Stomach (tissue), 4 donors: ENCODE data around the gene HNRNPC.

ENCODE experiments used
- CTCF ChIP-seq, 7 experiments: fragments of 450-650 bp in 4 of 7; fragments of 200-600 bp in 3 of 7; sonication (generic) in 3 of 7; IDR thresholded peaks; one replicate each; pipeline ENCODE4 v1.5.1; 2016 to 2019; ENCODE audit warnings: antibody characterized with exemption in 7 of 7, control low read depth in 2 of 7, mild to moderate bottlenecking in 1 of 7
- EP300 ChIP-seq: sonication (generic); formaldehyde crosslinking; IDR thresholded peaks from one replicate; pipeline ENCODE4 v1.6.1; 2017; ENCODE audit warnings: antibody characterized with exemption
- POLR2A ChIP-seq, 4 donors: fragments of 450-650 bp; IDR thresholded peaks; one replicate each; pipeline ENCODE4 v1.6.1; 2016; ENCODE audit warnings: antibody characterized with exemption in 4 of 4, control low read depth in 2 of 4, mild to moderate bottlenecking in 1 of 4, moderate library complexity in 1 of 4
- POLR2AphosphoS5 ChIP-seq, 3 donors: sonication (generic); formaldehyde crosslinking; IDR thresholded peaks; one replicate each; pipeline ENCODE4 v1.6.1; 2016; ENCODE audit warnings: antibody characterized with exemption in 3 of 3

- no peak for TF ChIP-seq CTCF (IDR thresholded peaks at IDR 0.05)
- no peak for TF ChIP-seq POLR2A (IDR thresholded peaks at IDR 0.05)
- TF ChIP-seq EP300 = no peak
- no peak for TF ChIP-seq POLR2AphosphoS5 (IDR thresholded peaks at IDR 0.05)
Observed at GRCh38 chr14:21169573-21169972, 99.7 kb downstream of the HNRNPC start.
